NCI-H146 (cell line): ENCODE measurements around the gene OR51B4.
"Not testable (repeated sequence)": the region's sequence is repeated elsewhere in the genome, so short reads cannot be mapped to it uniquely, and the experiment has no call there.

Experiments used
- DNase-seq: peaks from one replicate; lab custom pipeline; 2025; lab: John Stamatoyannopoulos, UW

The OR51B4 gene

DNA sequence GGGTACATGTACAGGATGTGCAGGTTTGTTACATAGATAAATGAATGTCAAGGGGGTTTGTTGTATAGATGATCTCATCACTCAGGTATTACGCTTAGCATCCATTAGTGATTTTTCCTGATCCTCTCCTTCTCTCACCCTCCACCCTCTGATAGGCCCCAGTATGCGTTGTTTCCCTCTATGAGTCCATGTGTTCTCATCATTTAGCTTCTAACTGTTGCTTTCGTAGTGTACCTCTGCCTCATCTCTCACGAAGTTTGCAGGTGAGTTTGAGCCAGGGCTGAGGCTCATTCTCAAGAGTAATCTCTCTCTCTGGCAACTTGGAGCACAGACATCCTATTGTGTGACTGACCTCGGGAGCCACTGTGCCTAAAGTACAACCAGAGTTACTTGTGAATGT is 27.4 kb downstream of the OR51B4 start:
- no peak for DNase-seq

DNA sequence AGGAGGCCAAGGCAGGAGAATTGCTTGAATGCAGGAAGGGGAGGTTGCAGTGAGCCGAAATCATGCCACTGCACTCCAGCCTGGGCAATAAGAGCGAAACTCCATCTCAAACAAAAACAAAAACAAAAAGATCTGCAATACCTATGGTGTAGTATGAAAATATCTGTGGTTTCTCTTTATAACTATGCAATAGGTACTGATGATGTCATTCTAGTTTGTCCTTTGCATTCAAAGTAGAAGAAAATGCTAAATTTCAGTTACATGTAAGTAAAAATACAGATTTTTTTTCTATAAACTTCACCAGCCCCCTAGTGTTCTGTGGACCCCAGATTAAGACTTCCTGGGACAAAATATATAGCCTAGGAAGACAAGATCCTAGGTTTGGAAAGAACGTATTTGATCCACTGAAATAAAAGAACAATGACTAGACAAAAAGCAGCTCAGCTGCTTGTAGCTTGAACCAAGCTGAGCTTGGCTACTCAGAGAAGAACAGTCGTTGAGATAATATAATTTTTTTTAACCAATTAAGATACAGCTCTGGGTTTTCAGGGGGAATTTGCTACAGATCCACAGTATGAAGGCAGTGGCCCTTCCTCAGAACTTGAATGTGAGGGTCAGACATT is 29.2 kb downstream of the OR51B4 start:
- DNase-seq, result no peak

DNA sequence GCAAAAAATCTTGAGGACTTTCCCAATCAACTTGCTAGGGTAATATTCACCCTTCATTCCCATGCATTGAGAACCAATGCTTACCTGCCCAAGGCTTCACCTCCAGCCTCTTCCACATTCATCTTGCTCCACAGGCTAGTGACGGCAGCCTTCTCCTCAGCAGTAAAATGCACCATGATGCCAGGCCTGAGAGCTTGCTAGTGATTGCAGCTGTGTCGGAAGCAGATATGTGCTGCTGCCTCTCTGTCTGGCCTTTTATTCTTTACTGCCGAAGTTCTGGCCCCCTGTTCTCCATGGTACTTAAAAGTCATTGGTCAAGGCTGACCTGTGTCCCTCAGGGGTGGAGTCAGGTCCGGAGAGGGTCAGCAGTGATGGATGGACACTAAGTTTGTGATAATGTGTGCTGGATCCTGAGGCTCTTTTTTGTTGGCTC is 32.0 kb downstream of the OR51B4 start, which contains the start of gene HBE1:
Gene HBE1 (minus strand): TSS at position 231 of the 433 bp plus-strand sequence. CDS start 55 bp downstream, at position 176.
- no peak for DNase-seq

DNA sequence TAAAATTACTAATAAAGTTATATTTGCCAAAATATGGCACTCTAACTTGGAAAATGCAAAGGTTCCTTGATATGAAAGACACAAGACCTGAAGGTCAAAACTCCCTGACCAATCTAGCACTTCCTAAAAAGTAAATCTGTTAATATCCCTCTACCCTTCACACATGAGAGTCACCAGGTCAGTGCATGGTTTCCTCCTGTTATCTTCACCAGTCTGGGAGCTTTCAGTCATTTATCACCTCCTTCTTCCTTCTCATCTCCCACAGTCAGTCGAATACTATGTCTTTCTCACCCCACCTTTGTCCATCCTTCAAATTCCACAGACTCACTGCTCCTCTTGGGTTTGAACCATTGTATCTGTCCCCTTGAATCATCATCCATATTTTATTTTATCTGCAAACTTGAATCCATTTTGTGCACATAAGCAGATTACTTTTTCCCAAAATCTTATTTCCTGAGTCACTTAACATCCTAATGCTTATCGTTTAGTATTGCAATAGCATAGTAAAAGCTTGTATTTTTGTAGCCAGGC is 34.6 kb downstream of the OR51B4 start:
- DNase-seq, result no peak

DNA sequence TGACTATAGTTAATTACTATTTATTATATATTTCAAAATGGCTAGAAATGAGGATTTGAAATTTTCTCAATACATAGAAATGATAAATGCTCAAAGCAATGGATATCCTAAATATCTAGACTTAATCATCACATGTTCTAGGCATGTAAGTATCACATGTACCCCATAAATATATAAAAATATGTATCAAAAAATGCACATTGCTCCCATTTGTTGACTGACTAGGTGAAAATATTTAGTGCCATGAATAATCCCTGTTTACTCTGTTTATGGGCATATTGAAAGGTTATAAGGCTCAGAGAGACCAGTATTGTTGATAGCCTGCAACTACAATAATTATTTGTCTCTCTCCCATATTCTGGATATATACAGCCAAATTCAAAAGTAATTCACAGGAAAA is 35.1 kb downstream of the OR51B4 start:
- DNase-seq, result no peak

DNA sequence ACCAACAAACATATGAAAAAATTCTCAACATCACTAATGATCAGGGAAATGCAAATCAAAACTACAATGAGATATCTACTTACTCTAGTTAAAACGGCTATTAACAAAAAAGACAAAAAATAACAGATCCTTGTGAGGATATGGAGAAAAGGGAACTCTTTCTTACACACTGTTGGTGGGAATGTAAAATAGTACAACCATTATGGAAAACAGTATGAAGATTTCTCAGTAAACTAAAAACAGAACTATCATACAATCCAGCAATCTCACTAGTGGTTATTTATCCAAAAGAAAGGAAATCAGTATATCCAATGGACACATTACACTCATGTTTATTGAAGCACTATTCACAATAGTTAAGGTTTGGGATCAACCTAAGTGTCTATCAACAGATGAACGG is 35.9 kb downstream of the OR51B4 start:
- DNase-seq, result no peak

DNA sequence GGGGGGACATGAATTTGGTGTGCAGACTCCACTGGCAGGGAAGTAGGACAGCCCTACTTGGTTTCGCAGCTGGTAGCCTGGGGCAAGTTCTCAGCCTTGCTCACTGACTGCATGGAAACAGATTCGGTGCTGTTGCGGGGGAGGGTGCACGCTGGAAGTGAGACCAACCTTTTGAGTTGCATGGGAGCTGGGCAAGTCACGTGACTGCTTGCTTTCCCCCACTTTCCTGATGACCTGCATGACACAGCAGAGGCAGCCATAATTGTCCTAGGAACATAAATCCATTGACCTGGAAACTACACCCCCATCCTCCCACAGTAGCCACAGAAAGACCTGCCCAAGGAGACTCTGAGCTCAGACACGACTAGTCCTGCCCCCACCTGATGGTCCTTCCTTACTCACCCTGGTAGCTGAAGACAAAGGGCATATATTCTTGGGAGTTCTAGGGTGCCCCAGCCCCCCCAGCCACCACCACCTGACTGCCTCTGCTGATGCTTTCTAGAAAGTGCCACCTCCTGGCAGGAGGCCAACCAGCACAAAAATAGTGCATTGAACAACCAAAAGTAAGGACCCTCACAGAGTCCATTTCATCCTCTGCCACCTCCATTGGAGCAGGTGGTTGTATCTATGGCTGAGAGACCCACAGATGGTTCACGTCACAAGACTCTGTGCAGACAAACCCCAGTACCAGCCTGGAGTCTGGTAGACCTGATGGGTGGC is 43.0 kb downstream of the OR51B4 start:
- no peak for DNase-seq

DNA sequence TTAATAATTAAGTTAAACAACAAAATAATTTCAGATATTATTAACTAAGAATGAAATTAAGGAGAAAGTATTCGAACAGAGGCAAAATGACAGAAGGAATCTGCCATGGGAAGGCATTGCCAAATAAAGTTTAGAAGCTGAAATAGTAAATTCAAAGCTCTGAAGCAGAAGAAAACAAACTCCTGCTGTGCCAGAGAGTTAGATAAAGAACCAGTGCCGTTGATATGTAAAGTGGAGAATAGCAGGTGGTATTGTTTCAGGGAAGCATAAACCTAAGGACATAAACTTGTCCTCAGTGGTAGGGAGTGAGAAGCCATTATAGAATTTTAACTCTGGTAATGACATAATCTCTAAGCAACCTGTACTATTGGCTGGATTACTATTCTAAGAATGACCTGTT is 44.5 kb downstream of the OR51B4 start:
- no peak for DNase-seq

DNA sequence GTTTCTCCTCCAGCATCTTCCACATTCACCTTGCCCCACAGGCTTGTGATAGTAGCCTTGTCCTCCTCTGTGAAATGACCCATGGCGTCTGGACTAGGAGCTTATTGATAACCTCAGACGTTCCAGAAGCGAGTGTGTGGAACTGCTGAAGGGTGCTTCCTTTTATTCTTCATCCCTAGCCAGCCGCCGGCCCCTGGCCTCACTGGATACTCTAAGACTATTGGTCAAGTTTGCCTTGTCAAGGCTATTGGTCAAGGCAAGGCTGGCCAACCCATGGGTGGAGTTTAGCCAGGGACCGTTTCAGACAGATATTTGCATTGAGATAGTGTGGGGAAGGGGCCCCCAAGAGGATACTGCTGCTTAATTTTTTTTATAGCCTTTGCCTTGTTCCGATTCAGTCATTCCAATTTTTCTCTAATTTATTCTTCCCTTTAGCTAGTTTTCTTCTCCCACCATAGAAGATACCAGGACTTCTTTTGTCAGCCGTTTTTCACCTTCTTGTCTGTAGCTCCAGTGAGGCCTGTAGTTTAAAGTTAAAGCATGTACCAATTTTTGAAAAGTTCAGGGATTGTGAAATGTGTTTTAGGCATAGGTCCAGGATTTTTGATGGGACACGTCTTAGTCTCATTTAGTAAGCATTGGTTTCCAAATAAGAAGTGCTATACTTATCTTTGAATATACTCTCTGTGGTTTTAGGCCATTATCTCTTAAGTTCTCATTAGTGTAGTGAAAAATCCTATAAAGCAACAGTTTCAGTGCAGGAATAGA is 46.9 kb downstream of the OR51B4 start, which contains the start of gene HBG2:
Gene HBG2 (minus strand): TSS at position 136 of the 768 bp plus-strand sequence. CDS start 53 bp downstream, at position 83.
- DNase-seq, result not testable (repeated sequence)

DNA sequence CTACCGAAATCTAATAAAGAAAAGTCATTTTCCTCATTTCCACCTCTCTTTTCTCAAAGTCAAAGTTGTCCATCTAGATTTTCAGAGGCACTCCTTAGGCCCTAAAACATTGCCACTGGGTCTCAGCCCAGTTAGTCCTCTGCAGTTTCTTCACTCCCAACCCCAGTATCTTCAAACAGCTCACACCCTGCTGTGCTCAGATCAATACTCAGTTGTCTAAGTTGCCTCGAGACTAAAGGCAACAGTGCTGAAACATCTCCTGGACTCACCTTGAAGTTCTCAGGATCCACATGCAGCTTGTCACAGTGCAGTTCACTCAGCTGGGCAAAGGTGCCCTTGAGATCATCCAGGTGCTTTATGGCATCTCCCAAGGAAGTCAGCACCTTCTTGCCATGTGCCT is 47.7 kb downstream of the OR51B4 start:
- not testable (repeated sequence) for DNase-seq

DNA sequence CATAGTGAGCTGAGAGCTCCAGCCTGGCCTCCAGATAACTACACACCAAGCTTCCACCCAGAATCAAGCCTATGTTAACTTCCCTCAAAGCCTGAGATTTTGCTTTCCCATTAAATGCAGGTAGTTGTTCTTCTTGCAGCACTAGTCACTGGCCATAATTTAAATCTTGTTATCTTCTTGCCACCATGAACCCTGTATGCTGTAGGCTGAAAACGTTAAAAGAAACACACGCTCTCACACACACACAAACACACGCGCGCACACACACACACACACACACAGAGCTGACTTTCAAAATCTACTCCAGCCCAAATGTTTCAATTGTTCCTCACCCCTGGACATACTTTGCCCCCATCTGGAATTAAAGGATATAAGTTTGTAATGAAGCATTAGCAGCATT is 48.3 kb downstream of the OR51B4 start:
- not testable (repeated sequence) for DNase-seq

DNA sequence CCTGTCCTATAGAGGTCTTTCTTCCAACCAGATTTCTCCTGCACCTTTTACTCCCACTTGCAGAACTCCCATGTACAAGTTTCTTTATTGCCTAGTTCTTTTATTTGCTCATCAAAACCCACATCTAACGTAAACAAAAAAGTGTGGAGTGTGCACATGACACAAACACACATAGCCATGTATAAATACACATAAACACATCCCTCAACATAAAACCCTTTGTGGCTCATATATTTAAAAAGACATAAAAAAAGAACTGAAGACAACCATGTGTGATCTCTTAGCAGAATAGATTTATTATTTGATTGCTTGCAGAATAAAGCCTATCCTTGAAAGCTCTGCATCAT is 48.9 kb downstream of the OR51B4 start:
- no peak for DNase-seq

DNA sequence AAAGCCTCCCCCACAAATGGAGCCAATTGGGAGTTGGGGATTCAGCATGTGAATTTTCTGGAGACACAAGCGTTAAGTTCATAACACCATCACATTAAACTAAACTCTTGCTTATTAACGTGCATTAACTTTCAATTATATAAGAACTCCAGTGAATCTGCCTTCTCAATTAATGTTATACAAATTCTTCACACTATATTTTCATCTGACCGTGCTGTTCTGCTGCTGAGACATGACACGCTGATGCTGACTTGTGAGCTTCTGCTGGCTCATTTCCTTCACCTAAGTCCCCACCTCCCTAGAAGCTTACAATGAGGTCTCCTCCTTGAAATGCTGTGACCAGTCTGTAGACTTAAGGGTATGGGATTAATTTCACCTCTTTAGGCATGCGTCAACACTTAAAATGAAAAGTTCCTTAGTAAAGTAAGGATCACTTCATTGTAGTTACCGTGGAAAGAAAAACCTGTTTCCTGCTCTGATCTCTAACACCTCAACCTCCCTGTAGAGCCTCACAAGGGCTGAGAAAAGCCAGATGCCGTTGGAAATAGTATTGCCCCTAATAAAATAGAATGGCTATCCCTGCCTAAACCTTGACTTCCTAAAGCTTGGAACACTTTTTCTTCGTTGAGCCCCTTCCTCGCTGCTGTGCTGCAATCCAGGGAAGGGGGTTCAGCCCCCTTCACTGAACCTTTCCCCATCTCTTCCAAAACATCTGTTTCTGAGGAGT is 49.4 kb downstream of the OR51B4 start:
- DNase-seq, result no peak

DNA sequence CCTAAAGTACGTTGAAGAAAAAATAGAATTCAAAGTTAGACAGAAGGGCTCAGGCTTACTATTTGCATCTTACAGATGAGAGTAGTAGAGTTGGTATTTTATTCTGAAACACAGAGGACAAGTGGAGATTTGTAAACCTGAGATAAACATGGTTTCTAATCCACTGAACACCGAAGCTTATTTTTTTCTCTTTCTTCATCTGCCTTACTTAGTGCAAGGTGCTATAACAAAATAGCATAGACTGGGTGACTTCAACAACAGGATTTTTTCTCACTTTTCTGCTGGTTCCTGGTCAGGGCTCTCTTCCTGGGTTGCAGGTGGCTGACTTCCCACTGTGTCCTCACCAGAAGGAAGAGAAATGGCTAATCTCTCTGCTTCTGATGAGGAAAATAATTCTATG is 50.0 kb downstream of the OR51B4 start:
- DNase-seq, result no peak
